HepG2 (cell line): ENCODE results near the gene LRRC74B. TPM values are rescaled to one million over a fixed set of nuclear protein-coding genes. Genes with fewer than 3 reads are reported as not detected.

Experiments
- ATAC-seq: fragments of 200-7000 bp; cut with Tn5 transposase; 3 replicates; pipeline ENCODE4 v1.9.1; 2020; ENCODE audit warnings: mild to moderate bottlenecking, moderate library complexity
- BruUV-seq: library from RNA; stranded (reverse); fragments of 400-500 nt; replicated peaks from 2 replicates; lab custom pipeline; 2021; lab: Mats Ljungman, UMichigan
- CTCF ChIA-PET: fragments of 300-600 bp; formaldehyde crosslinking; extraction: SDS; loops from one replicate; lab custom pipeline; 2021; ENCODE audit warnings: low total read pairs, inconsistent platforms, low intra/inter-chr PET ratio; lab: Yijun Ruan, JAX
- POLR2A ChIA-PET: fragments of 350-600 bp; sonication (Branson Sonifier 250); formaldehyde crosslinking; loops from one replicate; lab custom pipeline; 2020; ENCODE audit warnings: antibody characterized with exemption, inconsistent platforms; lab: Yijun Ruan, JAX
- DNase-seq: peaks from one replicate; pipeline ENCODE4 v3.0.0-alpha.2; 2015; ENCODE audit warnings: low spot score
- FAIRE-seq: peaks from 3 replicates; lab custom pipeline; 2011; peaks lifted over from hg19 to GRCh38; lab: Jason Lieb, UNC
- H2AFZ ChIP-seq: one replicate; pipeline ENCODE4 v1.6.1; 2011; ENCODE audit warnings: low read length, inconsistent platforms
- H3K27ac ChIP-seq: fragments of 300-600 bp; 3 replicates; pipeline ENCODE4 v1.8.0; 2011; ENCODE audit warnings: mixed run types, mild to moderate bottlenecking, mixed read lengths, low read length, inconsistent platforms; ENCODE audit not compliant: insufficient read depth; ENCODE audit errors: extremely low read length
- H3K27me3 ChIP-seq, 2 experiments: fragments of 200-600 bp in 1 of 2; 2 replicates in 1 of 2; 3 replicates in 1 of 2; pipeline versions ENCODE4 v1.6.0 to v1.8.0; 2011; ENCODE audit warnings: low read length in 2 of 2, mild to moderate bottlenecking in 2 of 2, moderate library complexity in 2 of 2, inconsistent platforms in 1 of 2; ENCODE audit not compliant: insufficient read depth in 2 of 2, control insufficient read depth in 1 of 2
- H3K36me3 ChIP-seq, 2 experiments: fragments of 200-600 bp in 1 of 2; replicated peaks in 1 of 2; 2 replicates in 1 of 2; 3 replicates in 1 of 2; pipeline versions ENCODE4 v1.5.1 to v1.8.0; 2011; ENCODE audit warnings: low read length in 2 of 2, inconsistent platforms in 1 of 2; ENCODE audit not compliant: insufficient read depth in 2 of 2, control insufficient read depth in 1 of 2
- H3K4me1 ChIP-seq: 2 replicates; pipeline ENCODE4 v1.5.1; 2012; ENCODE audit warnings: low read length, inconsistent platforms; ENCODE audit not compliant: insufficient read depth
- H3K4me2 ChIP-seq: 2 replicates; pipeline ENCODE4 v1.6.0; 2011; ENCODE audit warnings: low read depth, low read length, inconsistent platforms
- H3K4me3 ChIP-seq, 3 experiments: fragments of 200-600 bp in 1 of 3; sonication (generic), shearing (Covaris generic) in 1 of 3; replicated peaks in 1 of 3; 2 replicates each; pipeline ENCODE4 v1.5.1; 2011 to 2016; ENCODE audit warnings: low read length in 3 of 3, inconsistent platforms in 2 of 3, low read depth in 2 of 3, mild to moderate bottlenecking in 2 of 3, control low read depth in 1 of 3, mixed read lengths in 1 of 3; ENCODE audit not compliant: insufficient read depth in 1 of 3
- H3K79me2 ChIP-seq: one replicate; pipeline ENCODE4 v1.6.1; 2011; ENCODE audit warnings: low read length, inconsistent platforms; ENCODE audit not compliant: insufficient read depth
- H3K9ac ChIP-seq: 2 replicates; pipeline ENCODE4 v1.6.0; 2011; ENCODE audit warnings: mild to moderate bottlenecking, low read depth, low read length, inconsistent platforms; ENCODE audit not compliant: insufficient read depth
- H3K9me3 ChIP-seq: 2 replicates; pipeline ENCODE4 v1.5.1; 2012; ENCODE audit warnings: mild to moderate bottlenecking, low read length
- H4K20me1 ChIP-seq: 2 replicates; pipeline ENCODE4 v1.6.0; 2011; ENCODE audit warnings: inconsistent platforms, mild to moderate bottlenecking, low read length, moderate library complexity; ENCODE audit not compliant: insufficient read depth
- AGO1 ChIP-seq: fragments of 200-400 bp; formaldehyde crosslinking; IDR thresholded peaks from 2 replicates; pipeline ENCODE4 v1.6.1; 2017; ENCODE audit warnings: mild to moderate bottlenecking, low read depth, low read length, moderate library complexity; ENCODE audit not compliant: poor library complexity, severe bottlenecking
- JDP2 ChIP-seq: sonication (generic); formaldehyde crosslinking; IDR thresholded peaks from 2 replicates; pipeline ENCODE4 v1.8.1; 2022; ENCODE audit warnings: missing genetic modification reagents, borderline replicate concordance
- NAIF1 ChIP-seq: sonication (generic); formaldehyde crosslinking; IDR thresholded peaks from 2 replicates; pipeline ENCODE4 v1.5.0; 2020; ENCODE audit warnings: mild to moderate bottlenecking, missing genetic modification reagents, borderline replicate concordance
- PBX2 ChIP-seq: IDR thresholded peaks from 2 replicates; pipeline ENCODE4 v1.6.1; 2016; ENCODE audit warnings: control low read depth
- POLR2A ChIP-seq, 2 experiments: IDR thresholded peaks; 2 replicates each; pipeline ENCODE4 v1.6.1; 2011; ENCODE audit warnings: low read depth in 2 of 2, low read length in 2 of 2, mild to moderate bottlenecking in 1 of 2, moderate library complexity in 1 of 2; ENCODE audit not compliant: insufficient read depth in 1 of 2
- POLR2AphosphoS5 ChIP-seq: IDR thresholded peaks from 2 replicates; pipeline ENCODE4 v1.6.1; 2012; ENCODE audit warnings: low read depth, low read length
- POLR2G ChIP-seq: fragments of 200-400 bp; formaldehyde crosslinking; IDR thresholded peaks from 2 replicates; pipeline ENCODE4 v1.6.1; 2018; ENCODE audit warnings: mild to moderate bottlenecking, low read depth, low read length, moderate library complexity
- RBM22 ChIP-seq: fragments of 200-400 bp; formaldehyde crosslinking; optimal IDR thresholded peaks from 2 replicates; pipeline ENCODE3; 2017; ENCODE audit warnings: mild to moderate bottlenecking, low read length, moderate library complexity
- SP5 ChIP-seq: IDR thresholded peaks from 2 replicates; pipeline ENCODE4 v1.6.1; 2016; ENCODE audit warnings: low read depth, borderline replicate concordance
- ZC3H13 ChIP-seq: sonication (generic); formaldehyde crosslinking; IDR thresholded peaks from 2 replicates; pipeline ENCODE4 v1.8.1; 2023; ENCODE audit warnings: mild to moderate bottlenecking, missing genetic modification reagents, moderate library complexity
- WGBS: methylation state at CpG from one replicate; pipeline ENCODE4 v1.1.6; 2017; ENCODE audit warnings: low lambda C conversion rate; 5-methylcytosine and 5-hydroxymethylcytosine counted together
- in situ Hi-C: cut with HindIII; loops from 2 replicates; pipeline ENCODE4 v1.10.0; 2017; ENCODE audit warnings: low pct_unique_long_range_greater_than_20kb; ENCODE audit not compliant: extremely low pct_ligation_motif_present
- intact Hi-C: fragments of 100-400 bp; cut with micrococcal nuclease; formaldehyde crosslinking; loops from one replicate; pipeline ENCODE4 v1.10.0; 2022; ENCODE audit not compliant: unreplicated experiment
- polyA plus RNA-seq, 8 experiments: library from polyadenylated mRNA; depleted of rRNA in 3 of 8; stranded (reverse) in 7 of 8; unstranded in 1 of 8; fragments of >200 nt; fragmentation: Illumina TruSeq in 4 of 8; extraction: Trizol in 4 of 8; gene quantifications; 2 replicates each; pipeline versions ENCODE4 v1.2.1 to v1.2.3, GENCODE V29; 2011 to 2016; ENCODE audit warnings: low read depth in 4 of 8, missing spikeins in 1 of 8, mixed read lengths in 1 of 8; ENCODE audit not compliant: insufficient read depth in 1 of 8
- total RNA-seq, 5 experiments: library from RNA; depleted of rRNA; stranded (reverse); fragments of >200 nt; fragmentation: Illumina TruSeq; extraction: Trizol; gene quantifications; 2 replicates each; pipeline ENCODE4 v1.2.3, GENCODE V29; 2016; ENCODE audit warnings: low read depth in 1 of 5

The LRRC74B gene
- total and polyA plus RNA-seq, 2 of the 13 experiments (the other 11 are each of a cell fraction or from before 2014, with no cell fraction given): not detected

- CTCF ChIA-PET: no interaction called here
- intact Hi-C loops: no loop called here
- no peak overlapping the region for H3K27ac ChIP-seq
- H3K36me3 ChIP-seq: peaks cover 8 to 35% of the 10 kb centered on the region in 2 experiments
- in situ Hi-C loops: no loop called here
- no peaks in the 10 kb centered on the region for H3K27me3 ChIP-seq
- no peak overlapping the region for H3K9ac ChIP-seq
- POLR2A ChIA-PET: interaction anchor here (1.0 to 3.3 kb wide), 6 partner anchors 16 to 48 kb away, joined by 3 to 20 read pairs (median 3); partner anchors contain the start of genes LZTR1 and P2RX6
- no peak overlapping the region for H3K4me3 ChIP-seq
- ATAC-seq: no peak
- H4K20me1 ChIP-seq: no peaks in the 10 kb centered on the region
- no peak overlapping the region for H3K4me2 ChIP-seq
- WGBS: 71% methylated on average over 5 of the region's 7 CpGs
- no peak for FAIRE-seq
- H3K9me3 ChIP-seq: no peaks in the 10 kb centered on the region
- BruUV-seq: no TSS peak
- H3K4me1 ChIP-seq: peaks cover 24% of the 10 kb centered on the region
- no peak for TF ChIP-seq SP5
- peak; percentile 51 for TF ChIP-seq AGO1
- TF ChIP-seq ZC3H13 (CRISPR knock-in tag): peak; percentile 36; the same call in 1 of the 2 replicates
- no peak for TF ChIP-seq PBX2 (CRISPR knock-in tag)
- peak; percentile 88 for TF ChIP-seq RBM22
- TF ChIP-seq POLR2A (IDR thresholded peaks at IDR 0.05; ENCODE audit: insufficient read depth in 1 of 2, low read depth in 2 of 2, low read length in 2 of 2): peak; percentile 5 to 64; a peak in 3 of 4 replicates
- TF ChIP-seq NAIF1 (CRISPR knock-in tag): no peak
- TF ChIP-seq POLR2AphosphoS5: peak; percentile 53
- TF ChIP-seq JDP2 (CRISPR knock-in tag): no peak
- TF ChIP-seq POLR2G: peak; percentile 28
- TF ChIP-seq, all 625 proteins: peak for 6
- Histone ChIP-seq H2AFZ (no peak overlapping the region), H3K79me2 (peaks cover 18% of the 10 kb centered on the region)
- no peak for DNase-seq
These were observed 47.1 kb upstream of the LRRC74B start for GRCh38 chr22:20998411-20999336.
